ENCODE results near the gene NDUFAF2. TPM values are rescaled to one million over a fixed set of nuclear protein-coding genes. Genes with fewer than 3 reads are reported as not detected.
A peak's percentile ranks its signal among the peaks of the same experiment; 100 is the strongest.

The NDUFAF2 gene
- total and polyA plus RNA-seq, 2 experiments from 2014 or later, result 31.6 to 155 TPM

GRCh38 chr5:61059499-61059898 is 114.5 kb downstream of the NDUFAF2 start (continued):
- TF ChIP-seq NANOG (IDR thresholded peaks at IDR 0.05; ENCODE audit: borderline replicate concordance) (no peak), ETS1 (IDR thresholded peaks at IDR 0.05) (no peak), EZH2 (IDR thresholded peaks at IDR 0.05; ENCODE audit: low read depth, unreplicated experiment) (no peak), CREB1 (CRISPR knock-in tag; IDR thresholded peaks at IDR 0.05; ENCODE audit: low read depth) (no peak), ZNF331 (CRISPR knock-in tag; IDR thresholded peaks at IDR 0.05; ENCODE audit: low read depth) (no peak), STAT1 (IDR thresholded peaks at IDR 0.05; ENCODE audit: unreplicated experiment) (no peak), EZH2phosphoT487 (IDR thresholded peaks at IDR 0.05; ENCODE audit: unreplicated experiment) (no peak)

- H3K27me3 Mint-ChIP-seq (ENCODE audit: insufficient read depth, low read depth, poor library complexity), result no peaks in the 10 kb centered on the region
- H3K4me1 Mint-ChIP-seq, result peaks cover 12% of the 10 kb centered on the region; the same call in 2 of the 3 replicates
- ATAC-seq (peak; percentile 28; the same call in 1 of the 3 replicates), DNase-seq (ENCODE audit: low spot score) (no peak)
- H3K27ac ChIP-seq (ENCODE audit: low read depth), result no peak overlapping the region
- no peaks in the 10 kb centered on the region for H3K9me2 ChIP-seq (ENCODE audit: insufficient read depth)
- no peaks in the 10 kb centered on the region for H3K79me2 ChIP-seq (replicated peaks; ENCODE audit: insufficient read depth)
- H3K4me3 Mint-ChIP-seq, result no peak overlapping the region
- no peaks in the 10 kb centered on the region; the same call in 2 of the 3 replicates for H3K36me3 Mint-ChIP-seq (ENCODE audit: low read depth)
- no peaks in the 10 kb centered on the region for H4K20me1 ChIP-seq (replicated peaks; ENCODE audit: insufficient read depth)
- no peak overlapping the region for H3K27ac Mint-ChIP-seq
- no peak overlapping the region for H3K4me2 ChIP-seq
- no peaks in the 10 kb centered on the region for H3F3A ChIP-seq (replicated peaks; ENCODE audit: low read depth)
- no peaks in the 10 kb centered on the region; the same call in 1 of the 2 replicates for H3K4me1 ChIP-seq (ENCODE audit: insufficient read depth)
- H3K4me3 ChIP-seq, result no peak overlapping the region
- no peaks in the 10 kb centered on the region for H3K36me3 ChIP-seq (ENCODE audit: insufficient read depth)
- TF ChIP-seq JUNB (IDR thresholded peaks at IDR 0.05; ENCODE audit: unreplicated experiment), result no peak
- TF ChIP-seq ZNF114 (CRISPR knock-in tag; IDR thresholded peaks at IDR 0.05), result no peak
- no peak for TF ChIP-seq STAT1 (IDR thresholded peaks at IDR 0.05; ENCODE audit: unreplicated experiment)
- no peak for TF ChIP-seq POLR2AphosphoS5 (IDR thresholded peaks at IDR 0.05; ENCODE audit: low read depth)
- no peak for TF ChIP-seq EZH2 (IDR thresholded peaks at IDR 0.05; ENCODE audit: low read depth, unreplicated experiment)
- TF ChIP-seq ZNF462 (CRISPR knock-in tag; IDR thresholded peaks at IDR 0.05), result no peak
- no peak overlapping the region for H2AFZ ChIP-seq
- H3K27me3 ChIP-seq (ENCODE audit: insufficient read depth), result no peaks in the 10 kb centered on the region
- 0 out of 3 replicates have a peak, but pooled peaks cover 3% of the 10 kb centered on the region for H3K9me3 Mint-ChIP-seq
Observed at GRCh38 chr5:61069150-61069549, 124.1 kb downstream of the NDUFAF2 start.

All from GM23338 (cell line).